Calu3 (cell line): ENCODE data around the gene OTOP2. TPM values are rescaled to one million over a fixed set of nuclear protein-coding genes. Genes with fewer than 3 reads are reported as not detected.
"Not testable (repeated sequence)": the region's sequence is repeated elsewhere in the genome, so short reads cannot be mapped to it uniquely, and the experiment has no call there.

ENCODE experiments used
- BruUV-seq: library from RNA; stranded (reverse); fragments of 400-500 nt; replicated peaks from 2 replicates; lab custom pipeline; 2021; lab: Mats Ljungman, UMichigan
- CTCF ChIA-PET: fragments of 300-600 bp; sonication (Branson Sonifier 250); formaldehyde crosslinking; loops from one replicate; lab custom pipeline; 2022; ENCODE audit warnings: antibody characterized with exemption; lab: Charles Lee
- DNase-seq: peaks from one replicate; pipeline ENCODE4 v3.0.0; 2022
- H3K27ac Mint-ChIP-seq: one replicate; pipeline ENCODE4 v1.8.0; 2022; ENCODE audit warnings: mixed read lengths; ENCODE audit not compliant: unreplicated experiment
- H3K27me3 Mint-ChIP-seq: one replicate; pipeline ENCODE4 v1.8.0; 2022; ENCODE audit warnings: mixed read lengths; ENCODE audit not compliant: unreplicated experiment
- H3K36me3 Mint-ChIP-seq: one replicate; pipeline ENCODE4 v1.8.0; 2022; ENCODE audit warnings: mild to moderate bottlenecking, moderate library complexity, mixed read lengths; ENCODE audit not compliant: insufficient read depth, unreplicated experiment
- H3K4me1 Mint-ChIP-seq: one replicate; pipeline ENCODE4 v1.8.0; 2022; ENCODE audit warnings: mild to moderate bottlenecking, low read depth, mixed read lengths; ENCODE audit not compliant: unreplicated experiment
- H3K4me3 Mint-ChIP-seq: one replicate; pipeline ENCODE4 v1.8.0; 2022; ENCODE audit warnings: mild to moderate bottlenecking, low read depth, moderate library complexity, mixed read lengths; ENCODE audit not compliant: unreplicated experiment
- H3K9me3 Mint-ChIP-seq: one replicate; pipeline ENCODE4 v1.8.0; 2022; ENCODE audit warnings: low read depth, mixed read lengths; ENCODE audit not compliant: unreplicated experiment
- intact Hi-C: fragments of 100-400 bp; cut with micrococcal nuclease; formaldehyde crosslinking; loops from one replicate; pipeline ENCODE4 v1.10.0; 2022; ENCODE audit not compliant: unreplicated experiment
- total RNA-seq: library from RNA; stranded (reverse); gene quantifications from 2 replicates; pipeline ENCODE4 v1.2.3, GENCODE V29; 2022
- TF ChIP-seq, protein P1 (sequence below): fragments of 200-600 bp; IDR thresholded peaks from one replicate; pipeline ENCODE4 v1.8.0; 2022; ENCODE audit warnings: antibody characterized with exemption; ENCODE audit not compliant: unreplicated experiment

The OTOP2 gene
- total RNA-seq, 1 experiment from 2014 or later = not detected

DNA sequence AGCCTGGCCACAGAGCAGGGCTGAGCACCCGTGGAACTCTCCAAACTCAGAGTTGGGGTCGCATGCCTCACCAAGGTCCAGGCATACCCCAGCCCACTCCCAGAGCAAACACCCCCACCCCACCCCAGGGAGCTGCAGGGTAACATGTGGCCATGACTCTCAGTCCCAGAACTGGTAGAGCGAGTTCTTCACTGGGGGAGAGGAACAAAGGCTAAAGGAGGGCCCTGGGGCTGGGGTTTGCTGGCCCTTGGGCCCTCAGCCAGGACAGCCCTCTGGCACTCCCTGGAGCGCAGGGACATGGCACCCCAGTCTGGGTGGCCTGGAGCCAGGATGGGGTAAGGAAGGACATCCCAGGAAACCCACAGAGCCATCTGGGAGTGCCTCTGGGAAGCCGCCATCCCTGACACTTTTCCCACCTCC is 44.3 kb downstream of the OTOP2 start:
- Mint-ChIP-seq H3K4me1 (peaks cover 46% of the 10 kb centered on the region), H3K36me3 (peaks cover 60% of the 10 kb centered on the region), H3K27me3 (no peaks in the 10 kb centered on the region), H3K9me3 (no peaks in the 10 kb centered on the region), H3K4me3 (peak overlapping the region; percentile 39), H3K27ac (peak overlapping the region; percentile 54)
- intact Hi-C loops = no loop called here
- CTCF ChIA-PET = interaction anchor here (0.6 to 1.3 kb wide), 5 partner anchors 10 to 569 kb away, joined by 3 to 5 read pairs (median 4); partner anchors contain the start of gene FDXR
- BruUV-seq = no TSS peak
- TF ChIP-seq, protein P1, sequence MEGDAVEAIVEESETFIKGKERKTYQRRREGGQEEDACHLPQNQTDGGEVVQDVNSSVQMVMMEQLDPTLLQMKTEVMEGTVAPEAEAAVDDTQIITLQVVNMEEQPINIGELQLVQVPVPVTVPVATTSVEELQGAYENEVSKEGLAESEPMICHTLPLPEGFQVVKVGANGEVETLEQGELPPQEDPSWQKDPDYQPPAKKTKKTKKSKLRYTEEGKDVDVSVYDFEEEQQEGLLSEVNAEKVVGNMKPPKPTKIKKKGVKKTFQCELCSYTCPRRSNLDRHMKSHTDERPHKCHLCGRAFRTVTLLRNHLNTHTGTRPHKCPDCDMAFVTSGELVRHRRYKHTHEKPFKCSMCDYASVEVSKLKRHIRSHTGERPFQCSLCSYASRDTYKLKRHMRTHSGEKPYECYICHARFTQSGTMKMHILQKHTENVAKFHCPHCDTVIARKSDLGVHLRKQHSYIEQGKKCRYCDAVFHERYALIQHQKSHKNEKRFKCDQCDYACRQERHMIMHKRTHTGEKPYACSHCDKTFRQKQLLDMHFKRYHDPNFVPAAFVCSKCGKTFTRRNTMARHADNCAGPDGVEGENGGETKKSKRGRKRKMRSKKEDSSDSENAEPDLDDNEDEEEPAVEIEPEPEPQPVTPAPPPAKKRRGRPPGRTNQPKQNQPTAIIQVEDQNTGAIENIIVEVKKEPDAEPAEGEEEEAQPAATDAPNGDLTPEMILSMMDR = no peak
- DNase-seq = peak; percentile 78

DNA sequence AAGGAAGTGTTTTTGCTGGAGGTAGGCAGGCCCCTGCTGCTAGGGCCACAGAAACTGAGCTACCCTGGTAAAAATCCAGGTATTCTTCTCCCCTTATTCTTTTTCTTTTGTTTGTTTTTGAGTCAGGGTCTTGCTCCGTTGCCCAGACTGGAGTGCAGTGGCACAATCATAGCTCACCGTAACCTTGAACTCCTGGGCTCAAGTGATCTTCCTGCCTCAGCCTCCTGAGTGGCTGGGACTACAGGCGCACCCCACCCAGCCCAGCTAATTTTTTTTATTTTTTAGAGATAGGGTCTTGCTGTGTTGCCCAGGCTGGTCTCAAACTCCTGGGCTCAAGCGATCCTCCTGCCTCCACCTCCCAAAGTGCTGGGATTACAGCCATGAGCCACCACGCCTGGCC is 45.4 kb downstream of the OTOP2 start:
- Mint-ChIP-seq H3K4me1 (peaks cover 46% of the 10 kb centered on the region), H3K36me3 (peaks cover 50% of the 10 kb centered on the region)
- DNase-seq, BruUV-seq, intact Hi-C loops, H3K4me3 Mint-ChIP-seq, H3K27me3 Mint-ChIP-seq, H3K9me3 Mint-ChIP-seq, H3K27ac Mint-ChIP-seq: not testable (repeated sequence)
- CTCF ChIA-PET = interaction anchor here (0.7 to 1.4 kb wide), 2 partner anchors 9 to 26 kb away, joined by 3 to 8 read pairs; no protein-coding TSS in a partner anchor

DNA sequence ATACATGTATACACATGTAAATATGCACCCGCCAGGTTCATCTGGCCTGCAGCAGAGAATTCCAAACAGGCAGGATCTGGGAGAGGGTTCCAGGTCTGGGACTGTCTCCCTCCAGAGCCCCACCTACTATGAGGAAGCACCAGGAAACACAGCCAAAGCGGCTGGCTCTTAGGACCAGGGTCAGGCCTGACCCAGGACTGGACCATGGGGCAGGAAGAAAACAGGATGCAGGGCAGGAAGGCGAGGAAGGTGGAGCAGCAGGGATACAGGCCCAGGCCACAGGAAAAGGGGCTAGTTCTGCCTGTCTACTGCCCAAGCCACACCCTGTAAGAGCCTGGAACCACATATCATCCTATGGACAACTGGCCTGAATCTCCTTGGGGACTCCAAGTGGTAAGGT is 46.3 kb downstream of the OTOP2 start:
- CTCF ChIA-PET = interaction anchor here (0.7 to 1.4 kb wide), 2 partner anchors 10 to 25 kb away, joined by 3 to 8 read pairs; no protein-coding TSS in a partner anchor
- TF ChIP-seq, protein P1 = no peak
- H3K36me3 Mint-ChIP-seq = peaks cover 49% of the 10 kb centered on the region
- no peak overlapping the region for H3K27ac Mint-ChIP-seq
- peaks cover 40% of the 10 kb centered on the region for H3K4me1 Mint-ChIP-seq
- no peaks in the 10 kb centered on the region for H3K9me3 Mint-ChIP-seq
- peak overlapping the region; percentile 72 for H3K4me3 Mint-ChIP-seq
- intact Hi-C loops = no loop called here
- no peak for DNase-seq
- BruUV-seq = no TSS peak
- no peaks in the 10 kb centered on the region for H3K27me3 Mint-ChIP-seq

DNA sequence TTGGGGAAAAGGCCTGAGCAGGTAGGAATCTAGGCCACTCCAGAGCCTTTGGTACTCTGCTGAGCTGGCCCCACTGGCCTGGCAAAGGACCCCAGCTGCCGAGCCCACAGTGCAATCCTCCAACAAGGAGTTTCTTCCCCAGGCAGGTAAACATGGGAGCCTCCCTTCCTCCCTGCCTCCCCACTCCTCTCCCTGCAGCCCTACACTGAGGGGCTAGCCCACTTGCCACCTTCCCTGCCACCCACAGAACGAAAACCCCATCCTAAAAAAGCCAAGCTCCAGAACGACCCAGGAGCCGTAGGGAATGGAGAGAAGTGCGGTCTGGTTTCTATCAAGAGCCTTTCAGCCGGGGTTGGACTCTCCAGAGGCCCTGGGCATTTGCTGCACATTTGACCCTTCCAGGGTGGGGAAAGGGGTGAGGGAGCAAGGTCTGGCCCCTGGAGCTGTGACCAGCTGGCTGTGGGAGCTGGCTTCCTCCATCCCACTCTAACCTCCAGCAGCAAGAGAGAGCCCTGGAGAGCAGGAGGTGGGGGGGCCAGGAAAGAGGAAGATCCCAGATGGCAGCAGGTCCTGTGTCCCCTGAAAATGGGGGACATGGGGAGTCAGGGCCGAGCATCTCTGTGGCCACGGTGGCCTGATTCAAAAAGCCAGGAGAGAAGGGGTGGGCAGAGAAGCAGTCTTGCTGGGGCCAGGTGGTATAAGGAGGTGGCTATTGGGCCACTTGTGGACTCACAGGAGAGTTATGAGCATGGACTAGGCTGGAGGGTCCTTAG is 47.2 kb downstream of the OTOP2 start:
- H3K4me1 Mint-ChIP-seq = peaks cover 38% of the 10 kb centered on the region
- BruUV-seq = TSS peak; percentile 51
- H3K36me3 Mint-ChIP-seq = peaks cover 47% of the 10 kb centered on the region
- intact Hi-C loops = no loop called here
- CTCF ChIA-PET = interaction anchor here (0.7 to 4.2 kb wide), 6 partner anchors 9 to 776 kb away, joined by 3 to 26 read pairs (median 6); partner anchors contain the start of genes CDR2L and MRPL58
- no peaks in the 10 kb centered on the region for H3K9me3 Mint-ChIP-seq
- DNase-seq = no peak
- peak overlapping the region; percentile 76 for H3K27ac Mint-ChIP-seq
- no peaks in the 10 kb centered on the region for H3K27me3 Mint-ChIP-seq
- H3K4me3 Mint-ChIP-seq = peak overlapping the region; percentile 72
- TF ChIP-seq, protein P1 = no peak
